Measurements from ENCODE around the gene BSPRY.
"Not testable (repeated sequence)": the region's sequence is repeated elsewhere in the genome, so short reads cannot be mapped to it uniquely, and the experiment has no call there.

Gene BSPRY

GRCh38 chr9:113375057-113376023 lies 26.0 kb downstream of the BSPRY start:
- Histone ChIP-seq H3K4me3 (ENCODE audit: low read length) (peak overlapping the region; percentile 49), H3K36me3 (replicated peaks; ENCODE audit: insufficient read depth, low read length) (no peaks in the 10 kb centered on the region), H3K27ac (ENCODE audit: low read length) (peak overlapping the region; percentile 4; the same call in 1 of the 2 replicates), H3K4me2 (ENCODE audit: low read depth, low read length) (peak overlapping the region; percentile 77), H3K79me2 (ENCODE audit: low read length) (peaks cover 24% of the 10 kb centered on the region), H3F3A (ENCODE audit: insufficient read depth, low read length) (peaks cover 20% of the 10 kb centered on the region), H3K27me3 (replicated peaks; ENCODE audit: insufficient read depth, low read length) (no peaks in the 10 kb centered on the region), H2AFZ (ENCODE audit: low read length) (no peak overlapping the region), H3K9me3 (replicated peaks; ENCODE audit: insufficient read depth, low read length) (no peaks in the 10 kb centered on the region), H3K4me1 (ENCODE audit: low read length) (peaks cover 15% of the 10 kb centered on the region), H4K20me1 (ENCODE audit: insufficient read depth, low read length) (no peaks in the 10 kb centered on the region), H3K9ac (ENCODE audit: low read length) (peak overlapping the region; percentile 41; the same call in 1 of the 2 replicates), H3K9me2 (replicated peaks; ENCODE audit: insufficient read depth, low read length) (no peaks in the 10 kb centered on the region)
- DNase-seq = no peak
- TF ChIP-seq CTCF (IDR thresholded peaks at IDR 0.05; ENCODE audit: low read length) (no peak), EZH2phosphoT487 (IDR thresholded peaks at IDR 0.05; ENCODE audit: low read length) (no peak), EZH2 (optimal IDR thresholded peaks at IDR 0.05; ENCODE audit: low read depth, low read length) (no peak)

GRCh38 chr9:113376634-113377567 lies 27.6 kb downstream of the BSPRY start, which contains the start of gene HDHD3:
Gene HDHD3, minus strand, starts transcription at chr9:113376986. Its CDS starts 2,632 bp downstream, at chr9:113374354.
- Histone ChIP-seq H4K20me1 (ENCODE audit: insufficient read depth, low read length) (no peaks in the 10 kb centered on the region), H3K4me1 (ENCODE audit: low read length) (peaks cover 22% of the 10 kb centered on the region), H3K4me2 (ENCODE audit: low read depth, low read length) (peak within 1 kb of the TSS; percentile 97), H3K36me3 (replicated peaks; ENCODE audit: insufficient read depth, low read length) (no peaks in the 10 kb centered on the region), H3K9me2 (replicated peaks; ENCODE audit: insufficient read depth, low read length) (no peaks in the 10 kb centered on the region), H2AFZ (ENCODE audit: low read length) (peak within 1 kb of the TSS; percentile 94), H3K9me3 (replicated peaks; ENCODE audit: insufficient read depth, low read length) (no peaks in the 10 kb centered on the region), H3K27ac (ENCODE audit: low read length) (peak within 1 kb of the TSS; percentile 86), H3K9ac (ENCODE audit: low read length) (peak within 1 kb of the TSS; percentile 92), H3F3A (ENCODE audit: insufficient read depth, low read length) (peaks cover 20% of the 10 kb centered on the region), H3K27me3 (replicated peaks; ENCODE audit: insufficient read depth, low read length) (no peaks in the 10 kb centered on the region), H3K4me3 (ENCODE audit: low read length) (peak within 1 kb of the TSS; percentile 94), H3K79me2 (ENCODE audit: low read length) (peaks cover 24% of the 10 kb centered on the region)
- DNase-seq = peak; percentile 89
- no peak for TF ChIP-seq CTCF (IDR thresholded peaks at IDR 0.05; ENCODE audit: low read length)
- TF ChIP-seq EZH2phosphoT487 (IDR thresholded peaks at IDR 0.05; ENCODE audit: low read length) = no peak
- no peak for TF ChIP-seq EZH2 (optimal IDR thresholded peaks at IDR 0.05; ENCODE audit: low read depth, low read length)

- not testable (repeated sequence) for H3K36me3 ChIP-seq (replicated peaks; ENCODE audit: insufficient read depth, low read length); H3K9ac ChIP-seq (ENCODE audit: low read length); H3K4me1 ChIP-seq (ENCODE audit: low read length); H3K9me3 ChIP-seq (replicated peaks; ENCODE audit: insufficient read depth, low read length); H3K27ac ChIP-seq (ENCODE audit: low read length); H3K4me2 ChIP-seq (ENCODE audit: low read depth, low read length); H3K4me3 ChIP-seq (ENCODE audit: low read length); H3K27me3 ChIP-seq (replicated peaks; ENCODE audit: insufficient read depth, low read length); H4K20me1 ChIP-seq (ENCODE audit: insufficient read depth, low read length); DNase-seq; H3K9me2 ChIP-seq (replicated peaks; ENCODE audit: insufficient read depth, low read length); H2AFZ ChIP-seq (ENCODE audit: low read length)
- H3F3A ChIP-seq (ENCODE audit: insufficient read depth, low read length) = peaks cover 11% of the 10 kb centered on the region; the same call in 1 of the 2 replicates
- peaks cover 16% of the 10 kb centered on the region for H3K79me2 ChIP-seq (ENCODE audit: low read length)
These were observed 29.9 kb downstream of the BSPRY start for GRCh38 chr9:113379094-113379828.

GRCh38 chr9:113379829-113380210 lies 30.5 kb downstream of the BSPRY start:
- not testable (repeated sequence) for H3K9ac ChIP-seq (ENCODE audit: low read length); H3K27ac ChIP-seq (ENCODE audit: low read length)

More at GRCh38 chr9:113379829-113380210, 30.5 kb downstream of the BSPRY start:
- not testable (repeated sequence) for H4K20me1 ChIP-seq (ENCODE audit: insufficient read depth, low read length); DNase-seq; H3K9me2 ChIP-seq (replicated peaks; ENCODE audit: insufficient read depth, low read length); H3K4me3 ChIP-seq (ENCODE audit: low read length); H3K27me3 ChIP-seq (replicated peaks; ENCODE audit: insufficient read depth, low read length); H3K36me3 ChIP-seq (replicated peaks; ENCODE audit: insufficient read depth, low read length); H3K4me2 ChIP-seq (ENCODE audit: low read depth, low read length); H3K4me1 ChIP-seq (ENCODE audit: low read length); H3K9me3 ChIP-seq (replicated peaks; ENCODE audit: insufficient read depth, low read length); H2AFZ ChIP-seq (ENCODE audit: low read length)
- peaks cover 10% of the 10 kb centered on the region for H3K79me2 ChIP-seq (ENCODE audit: low read length)
- peaks cover 11% of the 10 kb centered on the region; the same call in 1 of the 2 replicates for H3F3A ChIP-seq (ENCODE audit: insufficient read depth, low read length)
